ENCODE results near the gene TSPAN5. TPM values are rescaled to one million over a fixed set of nuclear protein-coding genes. Genes with fewer than 3 reads are reported as not detected.

The TSPAN5 gene
- total RNA-seq, 2 donors from 2014 or later = 22.1 to 24.9 TPM

GRCh38 chr4:98648602-98649001 is 9.8 kb downstream of the TSPAN5 start:
- no peak for ATAC-seq
- peaks cover 7% of the 10 kb centered on the region for H3K36me3 Mint-ChIP-seq
- no peaks in the 10 kb centered on the region for H3K27me3 Mint-ChIP-seq
- H3K4me3 Mint-ChIP-seq = no peak overlapping the region
- DNase-seq (ENCODE audit: low spot score) = no peak
- no peak overlapping the region for H3K27ac Mint-ChIP-seq
- peaks cover 20 to 29% of the 10 kb centered on the region in 2 donors for H3K4me1 Mint-ChIP-seq (ENCODE audit: low read depth in 2 of 2)
- H3K9me3 Mint-ChIP-seq = no peaks in the 10 kb centered on the region

- H3K4me1 Mint-ChIP-seq (ENCODE audit: low read depth in 2 of 2) = peaks cover 29 to 37% of the 10 kb centered on the region in 2 donors
These were observed 12.0 kb downstream of the TSPAN5 start for GRCh38 chr4:98646422-98646821.

GRCh38 chr4:98645527-98645926 is 12.9 kb downstream of the TSPAN5 start:
- no peak for DNase-seq (ENCODE audit: low spot score)
- Mint-ChIP-seq H3K9me3 (no peaks in the 10 kb centered on the region), H3K36me3 (peaks cover 5% of the 10 kb centered on the region), H3K27me3 (no peaks in the 10 kb centered on the region), H3K4me1 (ENCODE audit: low read depth in 2 of 2) (peaks cover 30 to 36% of the 10 kb centered on the region in 2 donors), H3K4me3 (no peak overlapping the region), H3K27ac (peak overlapping the region in 1 of 2 donors; percentile 50)
- no peak for ATAC-seq

More at GRCh38 chr4:98646422-98646821, 12.0 kb downstream of the TSPAN5 start:
- Mint-ChIP-seq H3K4me3 (no peak overlapping the region), H3K36me3 (peaks cover 7% of the 10 kb centered on the region), H3K27me3 (no peaks in the 10 kb centered on the region), H3K9me3 (no peaks in the 10 kb centered on the region), H3K27ac (peak overlapping the region in 1 of 2 donors; percentile 50)
- ATAC-seq (no peak), DNase-seq (ENCODE audit: low spot score) (no peak)

- Mint-ChIP-seq H3K27me3 (no peaks in the 10 kb centered on the region), H3K36me3 (no peaks in the 10 kb centered on the region), H3K27ac (peak overlapping the region; percentile 64 to 92), H3K9me3 (no peaks in the 10 kb centered on the region), H3K4me1 (ENCODE audit: low read depth in 2 of 2) (peaks cover 42 to 45% of the 10 kb centered on the region in 2 donors), H3K4me3 (peak overlapping the region; percentile 52)
- ATAC-seq (no peak), DNase-seq (ENCODE audit: low spot score) (no peak)
These were observed 14.7 kb downstream of the TSPAN5 start for GRCh38 chr4:98643755-98644154.

GRCh38 chr4:98642991-98643426 is 15.4 kb downstream of the TSPAN5 start:
- peak overlapping the region; percentile 64 to 92 for H3K27ac Mint-ChIP-seq

GRCh38 chr4:98641906-98642668 is 16.3 kb downstream of the TSPAN5 start:
- no peaks in the 10 kb centered on the region for H3K36me3 Mint-ChIP-seq
- DNase-seq (ENCODE audit: low spot score) (no peak), ATAC-seq (no peak)
- H3K4me3 Mint-ChIP-seq = no peak overlapping the region
- H3K27ac Mint-ChIP-seq = peak overlapping the region in 1 of 2 donors; percentile 48
- H3K9me3 Mint-ChIP-seq = no peaks in the 10 kb centered on the region
- H3K4me1 Mint-ChIP-seq (ENCODE audit: low read depth in 2 of 2) = peaks cover 48% of the 10 kb centered on the region in 2 donors
- no peaks in the 10 kb centered on the region for H3K27me3 Mint-ChIP-seq

More at GRCh38 chr4:98642991-98643426, 15.4 kb downstream of the TSPAN5 start:
- H3K27me3 Mint-ChIP-seq = no peaks in the 10 kb centered on the region
- ATAC-seq = peak; percentile 81 to 87
- no peaks in the 10 kb centered on the region for H3K9me3 Mint-ChIP-seq
- DNase-seq (ENCODE audit: low spot score) = no peak
- H3K36me3 Mint-ChIP-seq = no peaks in the 10 kb centered on the region
- peak overlapping the region; percentile 36 for H3K4me3 Mint-ChIP-seq
- peaks cover 46 to 48% of the 10 kb centered on the region in 2 donors for H3K4me1 Mint-ChIP-seq (ENCODE audit: low read depth in 2 of 2)

- ATAC-seq = no peak
- H3K9me3 Mint-ChIP-seq = no peaks in the 10 kb centered on the region
- DNase-seq (ENCODE audit: low spot score) = no peak
- H3K36me3 Mint-ChIP-seq = no peaks in the 10 kb centered on the region
- peak overlapping the region in 1 of 2 donors; percentile 48 for H3K27ac Mint-ChIP-seq
- H3K4me3 Mint-ChIP-seq = no peak overlapping the region
- peaks cover 47% of the 10 kb centered on the region in 2 donors for H3K4me1 Mint-ChIP-seq (ENCODE audit: low read depth in 2 of 2)
- H3K27me3 Mint-ChIP-seq = no peaks in the 10 kb centered on the region
These were observed 17.0 kb downstream of the TSPAN5 start for GRCh38 chr4:98641376-98641775.

- peak; percentile 76 to 78 for ATAC-seq
- Mint-ChIP-seq H3K4me1 (ENCODE audit: low read depth in 2 of 2) (peaks cover 33 to 35% of the 10 kb centered on the region in 2 donors), H3K4me3 (peak overlapping the region; percentile 82), H3K27ac (peak overlapping the region; percentile 69 to 96), H3K27me3 (no peaks in the 10 kb centered on the region), H3K9me3 (no peaks in the 10 kb centered on the region), H3K36me3 (no peaks in the 10 kb centered on the region)
- DNase-seq (ENCODE audit: low spot score) = no peak
These were observed 18.9 kb downstream of the TSPAN5 start for GRCh38 chr4:98639523-98639922.

GRCh38 chr4:98639108-98639507 is 19.3 kb downstream of the TSPAN5 start:
- no peak for DNase-seq (ENCODE audit: low spot score)
- Mint-ChIP-seq H3K4me3 (peak overlapping the region; percentile 82), H3K36me3 (no peaks in the 10 kb centered on the region), H3K27ac (peak overlapping the region; percentile 69 to 96), H3K4me1 (ENCODE audit: low read depth in 2 of 2) (peaks cover 33% of the 10 kb centered on the region in 2 donors), H3K27me3 (no peaks in the 10 kb centered on the region), H3K9me3 (no peaks in the 10 kb centered on the region)
- ATAC-seq = peak in 1 of 2 donors; percentile 11

GRCh38 chr4:98638661-98639060 is 19.8 kb downstream of the TSPAN5 start:
- Mint-ChIP-seq H3K9me3 (no peaks in the 10 kb centered on the region), H3K27ac (peak overlapping the region in 1 of 2 donors; percentile 96), H3K36me3 (no peaks in the 10 kb centered on the region), H3K27me3 (no peaks in the 10 kb centered on the region), H3K4me3 (no peak overlapping the region), H3K4me1 (ENCODE audit: low read depth in 2 of 2) (peaks cover 28% of the 10 kb centered on the region in 2 donors)
- ATAC-seq (no peak), DNase-seq (ENCODE audit: low spot score) (no peak)

GRCh38 chr4:98634061-98634460 is 24.4 kb downstream of the TSPAN5 start:
- no peaks in the 10 kb centered on the region for H3K9me3 Mint-ChIP-seq
- H3K4me1 Mint-ChIP-seq (ENCODE audit: low read depth in 2 of 2) = peaks cover 17 to 20% of the 10 kb centered on the region in 2 donors
- H3K4me3 Mint-ChIP-seq = no peak overlapping the region
- ATAC-seq = no peak
- H3K27ac Mint-ChIP-seq = peak overlapping the region in 1 of 2 donors; percentile 27
- DNase-seq (ENCODE audit: low spot score) = no peak
- no peaks in the 10 kb centered on the region for H3K36me3 Mint-ChIP-seq
- H3K27me3 Mint-ChIP-seq = no peaks in the 10 kb centered on the region

- Mint-ChIP-seq H3K27me3 (no peaks in the 10 kb centered on the region), H3K9me3 (no peaks in the 10 kb centered on the region), H3K27ac (peak overlapping the region in 1 of 2 donors; percentile 27), H3K4me3 (no peak overlapping the region), H3K4me1 (ENCODE audit: low read depth in 2 of 2) (peaks cover 11 to 17% of the 10 kb centered on the region in 2 donors), H3K36me3 (no peaks in the 10 kb centered on the region)
- DNase-seq (ENCODE audit: low spot score) = no peak
- no peak for ATAC-seq
These were observed 25.3 kb downstream of the TSPAN5 start for GRCh38 chr4:98633159-98633558.

- Mint-ChIP-seq H3K9me3 (no peaks in the 10 kb centered on the region), H3K36me3 (no peaks in the 10 kb centered on the region), H3K4me3 (no peak overlapping the region), H3K27ac (peak overlapping the region in 1 of 2 donors; percentile 32), H3K27me3 (no peaks in the 10 kb centered on the region), H3K4me1 (ENCODE audit: low read depth in 2 of 2) (peaks cover 19 to 20% of the 10 kb centered on the region in 2 donors)
- DNase-seq (ENCODE audit: low spot score) (no peak), ATAC-seq (no peak)
These were observed 26.2 kb downstream of the TSPAN5 start for GRCh38 chr4:98632258-98632657.

GRCh38 chr4:98631506-98631905 is 26.9 kb downstream of the TSPAN5 start:
- Mint-ChIP-seq H3K27ac (no peak overlapping the region), H3K4me3 (no peak overlapping the region), H3K9me3 (no peaks in the 10 kb centered on the region), H3K27me3 (no peaks in the 10 kb centered on the region), H3K4me1 (ENCODE audit: low read depth in 2 of 2) (peaks cover 26 to 27% of the 10 kb centered on the region in 2 donors), H3K36me3 (no peaks in the 10 kb centered on the region)
- DNase-seq (ENCODE audit: low spot score) = no peak
- no peak for ATAC-seq
